GM12874 (cell line): ENCODE data around the gene BARHL1.

Experiments
- TF ChIP-seq, protein P1 (sequence below): IDR thresholded peaks from 2 replicates; pipeline ENCODE4 v1.5.1; 2011; ENCODE audit warnings: low read depth, mild to moderate bottlenecking, control low read depth, low read length, moderate library complexity; ENCODE audit not compliant: insufficient read depth

Gene BARHL1

DNA sequence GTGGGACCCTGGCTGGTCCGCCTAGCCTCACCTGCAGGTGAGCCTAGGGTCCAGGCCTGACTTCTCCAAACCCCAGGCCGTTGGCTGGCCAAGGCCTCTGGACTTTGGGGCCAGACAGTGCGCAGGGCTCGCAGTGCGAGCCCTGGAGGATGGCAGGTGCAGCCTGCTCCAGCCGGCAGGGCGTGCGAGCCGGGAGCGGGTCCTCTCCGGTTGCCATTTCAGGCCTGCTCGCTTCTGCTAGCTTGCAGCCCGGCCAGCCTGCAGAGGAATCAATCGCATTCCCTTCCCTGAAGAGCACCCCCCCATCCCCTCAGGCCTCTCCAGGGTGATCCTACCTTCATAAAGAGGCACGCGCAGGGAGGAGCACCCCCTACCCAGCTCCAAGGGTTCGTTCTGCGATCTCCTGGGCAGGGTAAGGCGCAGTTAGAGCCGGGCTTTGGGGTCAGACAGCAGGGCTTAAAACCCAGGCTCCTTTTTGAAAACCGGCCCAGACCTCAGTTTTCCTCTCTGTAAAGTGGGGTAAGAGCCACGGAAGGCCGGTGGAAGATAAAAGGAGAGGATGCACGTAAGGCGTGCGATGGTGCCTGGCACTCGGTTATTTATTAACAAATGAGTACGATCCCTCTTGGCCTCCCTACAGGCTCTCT, 6.2 kb downstream of the BARHL1 start:
- TF ChIP-seq, protein P1, sequence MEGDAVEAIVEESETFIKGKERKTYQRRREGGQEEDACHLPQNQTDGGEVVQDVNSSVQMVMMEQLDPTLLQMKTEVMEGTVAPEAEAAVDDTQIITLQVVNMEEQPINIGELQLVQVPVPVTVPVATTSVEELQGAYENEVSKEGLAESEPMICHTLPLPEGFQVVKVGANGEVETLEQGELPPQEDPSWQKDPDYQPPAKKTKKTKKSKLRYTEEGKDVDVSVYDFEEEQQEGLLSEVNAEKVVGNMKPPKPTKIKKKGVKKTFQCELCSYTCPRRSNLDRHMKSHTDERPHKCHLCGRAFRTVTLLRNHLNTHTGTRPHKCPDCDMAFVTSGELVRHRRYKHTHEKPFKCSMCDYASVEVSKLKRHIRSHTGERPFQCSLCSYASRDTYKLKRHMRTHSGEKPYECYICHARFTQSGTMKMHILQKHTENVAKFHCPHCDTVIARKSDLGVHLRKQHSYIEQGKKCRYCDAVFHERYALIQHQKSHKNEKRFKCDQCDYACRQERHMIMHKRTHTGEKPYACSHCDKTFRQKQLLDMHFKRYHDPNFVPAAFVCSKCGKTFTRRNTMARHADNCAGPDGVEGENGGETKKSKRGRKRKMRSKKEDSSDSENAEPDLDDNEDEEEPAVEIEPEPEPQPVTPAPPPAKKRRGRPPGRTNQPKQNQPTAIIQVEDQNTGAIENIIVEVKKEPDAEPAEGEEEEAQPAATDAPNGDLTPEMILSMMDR, result no peak

DNA sequence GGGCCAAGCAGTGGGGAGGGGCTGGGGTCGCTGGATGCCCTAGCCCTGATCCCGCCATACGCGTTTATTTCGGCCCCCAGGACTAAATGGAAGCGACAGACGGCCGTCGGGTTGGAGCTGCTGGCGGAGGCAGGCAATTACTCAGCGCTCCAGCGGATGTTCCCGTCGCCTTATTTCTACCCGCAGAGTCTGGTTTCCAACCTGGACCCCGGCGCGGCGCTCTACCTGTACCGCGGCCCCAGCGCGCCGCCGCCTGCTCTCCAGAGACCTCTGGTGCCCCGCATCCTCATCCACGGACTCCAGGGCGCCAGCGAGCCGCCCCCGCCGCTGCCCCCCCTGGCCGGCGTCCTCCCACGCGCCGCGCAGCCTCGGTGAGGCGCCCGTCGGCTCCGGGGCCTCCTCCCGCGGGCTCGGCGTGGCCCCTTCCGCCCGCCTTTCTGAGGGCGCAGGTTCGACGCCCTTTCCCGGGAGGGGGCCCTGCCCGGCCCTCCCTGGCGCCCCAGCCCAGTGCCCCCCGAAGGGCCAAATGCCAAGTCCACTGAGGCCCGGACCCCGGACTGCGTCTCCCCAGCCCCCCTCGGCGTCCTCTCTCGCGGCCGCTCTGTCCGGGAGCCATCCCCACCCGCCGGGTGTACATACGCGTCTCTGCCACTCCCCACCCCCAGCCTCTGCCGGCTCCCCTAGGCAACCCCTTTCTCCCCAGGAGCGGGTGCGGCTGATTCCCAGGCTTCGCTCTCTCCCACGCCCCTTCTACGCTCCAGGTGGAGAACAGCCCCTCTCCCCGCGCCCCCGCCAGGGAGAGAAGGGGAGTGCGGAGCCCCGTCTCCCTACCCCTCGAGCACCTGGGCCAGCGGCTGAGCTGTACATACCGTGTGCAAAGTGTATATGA, 7.0 kb downstream of the BARHL1 start:
- TF ChIP-seq, protein P1, result no peak

DNA sequence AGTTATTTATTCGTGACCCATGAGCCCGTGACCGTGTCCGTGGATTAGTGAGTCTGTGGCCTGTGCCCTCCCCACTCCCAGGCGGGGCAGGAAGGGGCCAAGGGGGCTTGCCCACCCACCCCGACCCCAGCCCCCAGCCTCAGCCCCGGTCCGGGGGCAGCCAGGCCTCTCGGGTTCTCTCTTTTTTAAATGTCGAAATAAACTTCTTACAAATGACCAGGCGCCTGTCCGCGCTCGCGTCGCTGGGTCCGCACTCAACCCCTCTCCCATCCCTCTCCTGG, 7.6 kb downstream of the BARHL1 start:
- TF ChIP-seq, protein P1, result no peak

DNA sequence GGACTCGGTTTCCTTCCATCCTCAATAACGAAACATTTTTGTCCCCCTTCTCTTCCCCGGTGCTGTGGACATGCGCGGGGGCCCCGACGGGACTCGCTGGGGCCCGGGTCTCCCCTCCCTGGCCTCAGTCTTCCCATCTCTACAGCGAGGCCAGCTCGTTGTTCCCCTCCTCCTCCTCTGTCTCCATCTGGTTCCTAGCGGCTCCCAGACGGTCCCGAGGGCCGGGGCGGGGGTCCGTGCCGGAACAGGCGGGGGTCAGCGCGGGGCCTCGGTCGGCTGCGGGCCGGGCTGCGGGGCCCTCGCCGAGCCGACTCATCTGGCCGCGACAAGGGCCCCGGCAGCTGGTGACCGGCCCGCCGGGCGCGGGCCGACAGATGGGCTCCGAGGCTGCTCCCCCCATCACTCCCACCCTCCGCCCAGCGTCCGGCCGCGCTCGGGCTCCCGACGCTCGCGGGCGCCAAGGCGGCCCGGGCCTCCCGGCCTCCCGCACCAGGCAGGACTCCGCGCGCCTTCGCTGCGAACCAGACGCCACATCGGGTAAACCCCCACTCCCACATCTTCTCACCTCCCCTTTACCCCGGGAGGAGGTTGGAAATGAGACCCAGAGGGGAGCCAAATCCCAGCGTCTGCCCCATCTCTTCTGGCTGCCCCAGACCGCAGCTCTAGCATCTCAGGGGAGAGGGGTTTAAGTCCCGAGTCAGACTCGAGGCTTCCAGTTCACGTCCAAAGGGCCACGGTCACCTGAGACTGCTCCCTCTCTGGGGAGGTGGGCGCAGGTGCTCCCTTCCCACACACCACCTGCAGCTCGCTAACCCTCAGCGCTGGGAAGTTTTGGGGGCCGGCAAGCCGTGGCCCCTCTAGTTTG, 8.1 kb downstream of the BARHL1 start:
- TF ChIP-seq, protein P1, result no peak

DNA sequence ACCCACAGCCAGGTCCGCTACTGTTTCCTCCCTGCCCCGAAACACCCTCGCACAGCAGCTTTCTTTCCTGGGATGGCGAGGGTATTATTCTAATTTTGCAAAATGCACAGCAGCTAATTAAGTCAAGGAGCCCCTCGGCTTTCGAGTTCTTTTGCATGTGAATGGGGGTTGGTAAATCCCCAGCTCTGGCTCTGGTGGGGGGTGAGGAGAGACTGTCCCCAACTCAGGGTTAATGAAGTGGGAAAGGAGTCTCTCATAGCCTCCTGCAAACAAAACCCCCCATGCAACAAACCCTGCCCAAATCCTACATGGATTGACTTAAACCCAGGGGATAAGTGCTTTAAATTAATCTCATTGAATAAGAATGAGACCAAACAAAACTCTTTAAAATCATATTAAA, 8.8 kb downstream of the BARHL1 start:
- TF ChIP-seq, protein P1, result no peak

DNA sequence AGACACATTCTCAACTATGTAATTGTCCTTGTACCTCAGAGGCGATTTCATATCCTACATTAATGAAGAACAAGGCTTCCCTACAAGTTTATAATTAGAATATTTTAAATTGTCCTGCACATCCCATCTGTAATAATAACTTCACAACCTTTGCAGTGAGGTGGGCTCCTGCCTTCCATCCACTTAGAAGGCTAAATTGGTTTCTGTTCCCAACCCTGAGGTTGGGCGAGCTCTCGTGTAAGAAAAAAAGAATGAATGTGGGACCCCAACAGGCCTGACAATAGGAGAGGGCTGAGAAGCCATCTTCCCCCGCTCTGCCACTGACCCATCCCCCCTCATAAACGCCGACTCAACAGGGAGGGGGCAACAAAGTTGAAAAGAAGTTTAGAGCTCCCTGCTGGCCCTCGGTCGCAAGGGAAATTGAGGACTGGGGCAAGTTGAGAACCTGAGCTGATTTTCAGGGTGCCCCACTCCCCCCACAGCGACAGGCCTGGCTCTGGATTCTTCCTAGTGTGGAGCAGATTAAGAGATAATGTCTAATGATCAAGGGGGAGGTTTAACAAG, 9.4 kb downstream of the BARHL1 start:
- TF ChIP-seq, protein P1, result no peak

DNA sequence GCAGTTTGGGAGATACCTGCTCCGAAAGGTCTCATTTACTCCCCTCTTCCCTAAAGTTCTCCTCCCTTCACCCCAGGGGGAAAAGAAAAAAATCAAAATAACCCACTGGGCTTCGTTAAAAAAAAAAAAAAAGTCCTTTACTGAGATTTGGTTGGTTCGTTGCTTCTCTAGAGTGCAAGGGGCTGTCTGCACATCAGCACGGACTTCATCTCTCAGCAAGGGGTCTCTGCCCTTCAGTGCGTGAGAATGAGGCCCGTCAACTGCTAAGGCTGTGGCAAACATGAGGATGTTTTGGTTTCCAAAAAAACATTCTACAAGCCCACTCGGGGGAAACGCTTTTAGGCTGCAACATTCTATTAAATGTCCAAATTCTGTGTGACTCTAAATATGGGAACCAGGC, 10.0 kb downstream of the BARHL1 start:
- TF ChIP-seq, protein P1, result no peak
